HepG2 (cell line): ENCODE results near the gene DHX16. TPM values are rescaled to one million over a fixed set of nuclear protein-coding genes. Genes with fewer than 3 reads are reported as not detected.
A peak's percentile ranks its signal among the peaks of the same experiment; 100 is the strongest.

Experiments
- ARNTL ChIP-seq: sonication (generic); formaldehyde crosslinking; IDR thresholded peaks from 2 replicates; pipeline ENCODE4 v1.4.0; 2020; ENCODE audit warnings: mild to moderate bottlenecking, missing genetic modification reagents
- CBX5 ChIP-seq: sonication (generic); formaldehyde crosslinking; IDR thresholded peaks from 2 replicates; pipeline ENCODE4 v1.4.0; 2020; ENCODE audit warnings: missing genetic modification reagents, borderline replicate concordance
- CC2D1A ChIP-seq: sonication (generic); formaldehyde crosslinking; IDR thresholded peaks from 2 replicates; pipeline ENCODE4 v1.8.1; 2023; ENCODE audit warnings: mild to moderate bottlenecking, missing genetic modification reagents
- ETV5 ChIP-seq: IDR thresholded peaks from 2 replicates; pipeline ENCODE4 v1.6.1; 2018; ENCODE audit warnings: missing biosample characterization, missing genetic modification reagents, inconsistent platforms, borderline replicate concordance
- GTF2F1 ChIP-seq: fragments of 150-350 bp; IDR thresholded peaks from 2 replicates; pipeline ENCODE4 v1.6.1; 2014; ENCODE audit warnings: low read length
- HDAC2 ChIP-seq: sonication (generic); formaldehyde crosslinking; IDR thresholded peaks from 2 replicates; pipeline ENCODE4 v1.4.0; 2020; ENCODE audit warnings: missing genetic modification reagents
- HIC2 ChIP-seq: sonication (generic); formaldehyde crosslinking; IDR thresholded peaks from 2 replicates; pipeline ENCODE4 v1.9.0; 2022; ENCODE audit warnings: low read depth, missing genetic modification reagents
- HNRNPLL ChIP-seq: fragments of 200-400 bp; formaldehyde crosslinking; IDR thresholded peaks from 2 replicates; pipeline ENCODE4 v1.6.1; 2017; ENCODE audit warnings: mild to moderate bottlenecking, low read depth, low read length; ENCODE audit not compliant: poor library complexity, severe bottlenecking
- NFKB2 ChIP-seq: sonication (generic); formaldehyde crosslinking; IDR thresholded peaks from 2 replicates; pipeline ENCODE4 v1.4.0; 2020; ENCODE audit warnings: missing genetic modification reagents, borderline replicate concordance
- NR2C2 ChIP-seq: sonication (generic); formaldehyde crosslinking; IDR thresholded peaks from 2 replicates; pipeline ENCODE4 v1.4.0; 2020; ENCODE audit warnings: missing genetic modification reagents, mild to moderate bottlenecking, moderate library complexity, borderline replicate concordance
- NR3C1 ChIP-seq: sonication (generic); formaldehyde crosslinking; IDR thresholded peaks from 2 replicates; pipeline ENCODE4 v1.4.0; 2020; ENCODE audit warnings: missing genetic modification reagents
- PCBP2 ChIP-seq: fragments of 200-400 bp; formaldehyde crosslinking; optimal IDR thresholded peaks from 2 replicates; pipeline ENCODE3; 2018; ENCODE audit warnings: low read length, low read depth; ENCODE audit not compliant: poor library complexity, severe bottlenecking
- ZBTB3 ChIP-seq: sonication (generic); formaldehyde crosslinking; IDR thresholded peaks from 2 replicates; pipeline ENCODE4 v1.4.0; 2020; ENCODE audit warnings: low read depth, mild to moderate bottlenecking, moderate library complexity, missing genetic modification reagents, borderline replicate concordance
- ZFAT ChIP-seq: sonication (generic); formaldehyde crosslinking; conservative IDR thresholded peaks from 2 replicates; pipeline ENCODE4 v1.8.1; 2023; ENCODE audit warnings: missing genetic modification reagents, inconsistent platforms
- ZFP91 ChIP-seq: sonication (generic); formaldehyde crosslinking; IDR thresholded peaks from 2 replicates; pipeline ENCODE4 v1.9.0; 2022; ENCODE audit warnings: missing genetic modification reagents, mild to moderate bottlenecking, borderline replicate concordance
- ZNF225 ChIP-seq: sonication (generic); formaldehyde crosslinking; IDR thresholded peaks from 2 replicates; pipeline ENCODE4 v1.4.0; 2020; ENCODE audit warnings: mild to moderate bottlenecking, missing genetic modification reagents
- ZNF33B ChIP-seq: sonication (generic); formaldehyde crosslinking; IDR thresholded peaks from 2 replicates; pipeline ENCODE4 v1.5.1; 2020; ENCODE audit warnings: mild to moderate bottlenecking, missing genetic modification reagents
- ZNF614 ChIP-seq: IDR thresholded peaks from 2 replicates; pipeline ENCODE4 v1.6.1; 2018; ENCODE audit warnings: missing biosample characterization, missing genetic modification reagents, inconsistent platforms, borderline replicate concordance
- ZNF709 ChIP-seq: sonication (generic); formaldehyde crosslinking; IDR thresholded peaks from 2 replicates; pipeline ENCODE4 v1.5.0; 2020; ENCODE audit warnings: mild to moderate bottlenecking, missing genetic modification reagents
- ZNF775 ChIP-seq: sonication (generic); formaldehyde crosslinking; IDR thresholded peaks from 2 replicates; pipeline ENCODE4 v1.4.0; 2020; ENCODE audit warnings: missing genetic modification reagents, mild to moderate bottlenecking, moderate library complexity, borderline replicate concordance
- polyA plus RNA-seq, 8 experiments: library from polyadenylated mRNA; depleted of rRNA in 3 of 8; stranded (reverse) in 7 of 8; unstranded in 1 of 8; fragments of >200 nt; fragmentation: Illumina TruSeq in 4 of 8; extraction: Trizol in 4 of 8; gene quantifications; 2 replicates each; pipeline versions ENCODE4 v1.2.1 to v1.2.3, GENCODE V29; 2011 to 2016; ENCODE audit warnings: low read depth in 4 of 8, missing spikeins in 1 of 8, mixed read lengths in 1 of 8; ENCODE audit not compliant: insufficient read depth in 1 of 8
- total RNA-seq, 5 experiments: library from RNA; depleted of rRNA; stranded (reverse); fragments of >200 nt; fragmentation: Illumina TruSeq; extraction: Trizol; gene quantifications; 2 replicates each; pipeline ENCODE4 v1.2.3, GENCODE V29; 2016; ENCODE audit warnings: low read depth in 1 of 5
- TF ChIP-seq, protein P1 (sequence below): sonication (generic); formaldehyde crosslinking; IDR thresholded peaks from 2 replicates; pipeline ENCODE4 v1.8.1; 2023; ENCODE audit warnings: mild to moderate bottlenecking, missing genetic modification reagents, borderline replicate concordance
- TF ChIP-seq, protein P2 (sequence below): IDR thresholded peaks from 2 replicates; pipeline ENCODE4 v1.6.1; 2012; ENCODE audit warnings: low read length, improper control_type of control experiment

DHX16 gene
- total and polyA plus RNA-seq, 2 of the 13 experiments (the other 11 are each of a cell fraction or from before 2014, with no cell fraction given) = 57.0 to 58.5 TPM

DNA sequence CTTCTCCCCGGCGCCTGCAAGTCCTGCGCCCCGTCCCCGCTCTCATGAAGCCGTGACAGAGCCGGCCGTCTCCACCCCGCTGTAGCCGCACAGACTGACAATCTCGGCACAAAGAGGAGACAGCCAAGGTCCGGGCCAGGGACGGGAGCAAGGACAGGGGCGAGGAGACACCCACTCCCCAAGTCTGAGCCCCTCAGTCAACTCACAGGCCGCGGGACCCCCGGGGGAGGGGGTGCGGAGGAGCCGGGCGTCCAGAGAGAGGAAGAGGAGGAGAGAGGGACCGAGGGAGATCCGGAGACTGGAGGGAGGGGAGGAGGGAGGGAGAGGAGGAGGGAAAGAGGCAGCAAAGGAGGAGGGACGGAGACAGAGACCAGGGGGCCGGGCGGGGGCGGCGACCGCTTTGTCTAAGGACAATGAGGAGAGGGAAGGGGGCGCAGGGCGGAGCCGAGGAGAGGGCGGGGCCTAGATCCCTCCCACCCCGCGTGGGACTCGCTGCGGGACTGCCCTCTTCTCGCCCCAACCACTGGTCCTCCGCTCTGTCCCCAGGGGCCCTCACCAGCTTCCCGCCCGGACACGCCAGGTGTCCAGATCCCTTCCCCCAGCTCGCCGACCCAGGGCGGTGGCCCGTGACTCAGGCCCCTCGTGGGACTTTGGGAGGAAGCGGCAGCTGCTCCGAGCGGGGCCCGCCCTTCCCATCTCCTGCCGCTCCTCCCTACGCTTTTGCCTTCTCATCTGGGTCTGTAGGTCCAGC lies 14.3 kb upstream of the DHX16 start (continued):
- no peak for TF ChIP-seq ZNF775
- 0 out of 2 replicates have a peak, but pooled peaks have one; percentile 14 for TF ChIP-seq HIC2 (CRISPR knock-in tag)
- no peak; the same call in 1 of the 2 replicates for TF ChIP-seq ZBTB3 (CRISPR knock-in tag)
- TF ChIP-seq ZNF709 (CRISPR knock-in tag) = no peak
- TF ChIP-seq NFKB2 (CRISPR knock-in tag) = no peak; the same call in 1 of the 2 replicates
- TF ChIP-seq, protein P1, sequence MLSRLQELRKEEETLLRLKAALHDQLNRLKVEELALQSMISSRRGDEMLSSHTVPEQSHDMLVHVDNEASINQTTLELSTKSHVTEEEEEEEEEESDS (CRISPR knock-in tag) = no peak
- TF ChIP-seq, protein P2, sequence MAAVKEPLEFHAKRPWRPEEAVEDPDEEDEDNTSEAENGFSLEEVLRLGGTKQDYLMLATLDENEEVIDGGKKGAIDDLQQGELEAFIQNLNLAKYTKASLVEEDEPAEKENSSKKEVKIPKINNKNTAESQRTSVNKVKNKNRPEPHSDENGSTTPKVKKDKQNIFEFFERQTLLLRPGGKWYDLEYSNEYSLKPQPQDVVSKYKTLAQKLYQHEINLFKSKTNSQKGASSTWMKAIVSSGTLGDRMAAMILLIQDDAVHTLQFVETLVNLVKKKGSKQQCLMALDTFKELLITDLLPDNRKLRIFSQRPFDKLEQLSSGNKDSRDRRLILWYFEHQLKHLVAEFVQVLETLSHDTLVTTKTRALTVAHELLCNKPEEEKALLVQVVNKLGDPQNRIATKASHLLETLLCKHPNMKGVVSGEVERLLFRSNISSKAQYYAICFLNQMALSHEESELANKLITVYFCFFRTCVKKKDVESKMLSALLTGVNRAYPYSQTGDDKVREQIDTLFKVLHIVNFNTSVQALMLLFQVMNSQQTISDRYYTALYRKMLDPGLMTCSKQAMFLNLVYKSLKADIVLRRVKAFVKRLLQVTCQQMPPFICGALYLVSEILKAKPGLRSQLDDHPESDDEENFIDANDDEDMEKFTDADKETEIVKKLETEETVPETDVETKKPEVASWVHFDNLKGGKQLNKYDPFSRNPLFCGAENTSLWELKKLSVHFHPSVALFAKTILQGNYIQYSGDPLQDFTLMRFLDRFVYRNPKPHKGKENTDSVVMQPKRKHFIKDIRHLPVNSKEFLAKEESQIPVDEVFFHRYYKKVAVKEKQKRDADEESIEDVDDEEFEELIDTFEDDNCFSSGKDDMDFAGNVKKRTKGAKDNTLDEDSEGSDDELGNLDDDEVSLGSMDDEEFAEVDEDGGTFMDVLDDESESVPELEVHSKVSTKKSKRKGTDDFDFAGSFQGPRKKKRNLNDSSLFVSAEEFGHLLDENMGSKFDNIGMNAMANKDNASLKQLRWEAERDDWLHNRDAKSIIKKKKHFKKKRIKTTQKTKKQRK = no peak
- TF ChIP-seq HNRNPLL = peak; percentile 53
- peak; percentile 42; the same call in 1 of the 2 replicates for TF ChIP-seq HDAC2 (CRISPR knock-in tag)
- TF ChIP-seq ARNTL = 0 out of 2 replicates have a peak, but pooled peaks have one; percentile 34
- no peak for TF ChIP-seq ZNF225 (CRISPR knock-in tag)
- TF ChIP-seq NR2C2 (CRISPR knock-in tag) = no peak
- peak; percentile 79; the same call in 1 of the 2 replicates for TF ChIP-seq ZNF33B
- TF ChIP-seq PCBP2 = peak; percentile 83
- no peak for TF ChIP-seq GTF2F1
- TF ChIP-seq NR3C1 = no peak
- peak; percentile 29; the same call in 1 of the 2 replicates for TF ChIP-seq ETV5 (CRISPR knock-in tag)
- peak; percentile 43; the same call in 1 of the 2 replicates for TF ChIP-seq ZFP91 (CRISPR knock-in tag)
- no peak for TF ChIP-seq ZNF614 (CRISPR knock-in tag)
- TF ChIP-seq CC2D1A (CRISPR knock-in tag) = no peak
- TF ChIP-seq ZFAT (CRISPR knock-in tag) = no peak
- TF ChIP-seq CBX5 (CRISPR knock-in tag) = no peak
